ENCODE measurements around the gene DCUN1D2.

The DCUN1D2 gene

GRCh38 chr13:113422807-113423519, 67.5 kb downstream of the DCUN1D2 start:
- no peak for DNase-seq

GRCh38 chr13:113421673-113422270, 68.7 kb downstream of the DCUN1D2 start:
- no peak for DNase-seq

- DNase-seq = no peak
Measured at GRCh38 chr13:113420833-113421600, 69.5 kb downstream of the DCUN1D2 start.

- no peak for DNase-seq
Measured at GRCh38 chr13:113420232-113420631, 70.3 kb downstream of the DCUN1D2 start.

- DNase-seq = no peak
Measured at GRCh38 chr13:113419531-113420193, 70.8 kb downstream of the DCUN1D2 start.

- no peak for DNase-seq
Measured at GRCh38 chr13:113418722-113419049, 71.8 kb downstream of the DCUN1D2 start.

GRCh38 chr13:113417836-113418721, 72.4 kb downstream of the DCUN1D2 start:
- DNase-seq = no peak

GRCh38 chr13:113417008-113417751, 73.3 kb downstream of the DCUN1D2 start:
- DNase-seq = no peak

GRCh38 chr13:113415825-113416224, 74.7 kb downstream of the DCUN1D2 start:
- DNase-seq = no peak

- DNase-seq = no peak
Measured at GRCh38 chr13:113415032-113415431, 75.5 kb downstream of the DCUN1D2 start.

GRCh38 chr13:113414335-113414734, 76.2 kb downstream of the DCUN1D2 start:
- no peak for DNase-seq

- no peak for DNase-seq
Measured at GRCh38 chr13:113413898-113414282, 76.6 kb downstream of the DCUN1D2 start.

- no peak for DNase-seq
Measured at GRCh38 chr13:113413178-113413897, 77.2 kb downstream of the DCUN1D2 start.

- no peak for DNase-seq
Measured at GRCh38 chr13:113412440-113412839, 78.1 kb downstream of the DCUN1D2 start.

GRCh38 chr13:113411216-113412023, 79.1 kb downstream of the DCUN1D2 start:
- no peak for DNase-seq

GRCh38 chr13:113410472-113411201, 79.9 kb downstream of the DCUN1D2 start:
- DNase-seq = no peak

- DNase-seq = no peak
Measured at GRCh38 chr13:113408562-113408961, 81.9 kb downstream of the DCUN1D2 start.

GRCh38 chr13:113407531-113408393, 82.7 kb downstream of the DCUN1D2 start:
- no peak for DNase-seq

Measured in hematopoietic multipotent progenitor cell treated with erythropoietin and hydrocortisone succinate and interleukin-3 and kit ligand, for 6 days (in vitro differentiated cells).